Keratinocyte (primary cell): ENCODE data around the gene DOK6. TPM values are rescaled to one million over a fixed set of nuclear protein-coding genes. Genes with fewer than 3 reads are reported as not detected.

Experiments
- DNase-seq: peaks from one replicate; pipeline ENCODE4 v3.0.0-alpha.2; 2011; ENCODE audit warnings: low read depth, missing footprints, low spot score
- FAIRE-seq: peaks from 2 replicates; lab custom pipeline; 2011; peaks lifted over from hg19 to GRCh38; lab: Jason Lieb, UNC
- H2AFZ ChIP-seq: 2 replicates; pipeline ENCODE4 v1.6.0; 2012; ENCODE audit warnings: low read length, control low read depth, inconsistent platforms; ENCODE audit not compliant: control insufficient read depth
- H3K27ac ChIP-seq: 2 replicates; pipeline ENCODE4 v1.5.1; 2011; ENCODE audit warnings: low read length; ENCODE audit not compliant: control insufficient read depth, insufficient read depth
- H3K27me3 ChIP-seq: 3 replicates; pipeline ENCODE4 v1.6.0; 2011; ENCODE audit warnings: low read length; ENCODE audit not compliant: control insufficient read depth, insufficient read depth; ENCODE audit errors: extremely low read depth
- H3K36me3 ChIP-seq, 2 experiments: 2 replicates in 1 of 2; 3 replicates in 1 of 2; pipeline ENCODE4 v1.5.1; 2011; ENCODE audit warnings: low read length in 2 of 2, mild to moderate bottlenecking in 1 of 2; ENCODE audit not compliant: control insufficient read depth in 2 of 2, insufficient read depth in 2 of 2; ENCODE audit errors: extremely low read depth in 1 of 2
- H3K4me1 ChIP-seq: 3 replicates; pipeline ENCODE4 v1.5.1; 2011; ENCODE audit warnings: low read length; ENCODE audit not compliant: control insufficient read depth, insufficient read depth; ENCODE audit errors: extremely low read depth
- H3K4me2 ChIP-seq: 3 replicates; pipeline ENCODE4 v1.6.0; 2011; ENCODE audit warnings: low read depth, low read length; ENCODE audit not compliant: control insufficient read depth, insufficient read depth; ENCODE audit errors: extremely low read depth
- H3K4me3 ChIP-seq, 3 experiments: fragments of 200-600 bp in 1 of 3; sonication (generic) in 1 of 3; 2 replicates in 2 of 3; 3 replicates in 1 of 3; pipeline ENCODE4 v1.5.1; 2011 to 2016; ENCODE audit warnings: low read length in 3 of 3, mild to moderate bottlenecking in 3 of 3, control low read depth in 2 of 3, inconsistent platforms in 1 of 3, low read depth in 1 of 3, mixed read lengths in 1 of 3, mixed run types in 1 of 3, moderate library complexity in 1 of 3; ENCODE audit not compliant: control insufficient read depth in 2 of 3, insufficient read depth in 2 of 3; ENCODE audit errors: extremely low read depth in 1 of 3
- H3K79me2 ChIP-seq: 2 replicates; pipeline ENCODE4 v1.6.0; 2012; ENCODE audit warnings: low read length; ENCODE audit not compliant: control insufficient read depth, insufficient read depth
- H3K9ac ChIP-seq: 3 replicates; pipeline ENCODE4 v1.6.0; 2011; ENCODE audit warnings: low read length; ENCODE audit not compliant: control insufficient read depth, insufficient read depth; ENCODE audit errors: extremely low read depth
- H3K9me1 ChIP-seq: 3 replicates; pipeline ENCODE4 v1.6.0; 2011; ENCODE audit warnings: low read length; ENCODE audit not compliant: control insufficient read depth, insufficient read depth; ENCODE audit errors: extremely low read depth
- H3K9me3 ChIP-seq: 2 replicates; pipeline ENCODE4 v1.5.1; 2012; ENCODE audit warnings: low read depth, low read length; ENCODE audit not compliant: control insufficient read depth
- H4K20me1 ChIP-seq: 3 replicates; pipeline ENCODE4 v1.6.0; 2011; ENCODE audit warnings: low read length; ENCODE audit not compliant: control insufficient read depth, insufficient read depth; ENCODE audit errors: extremely low read depth
- EZH2 ChIP-seq: IDR thresholded peaks from one replicate; pipeline ENCODE4 v1.6.1; 2012; ENCODE audit warnings: inconsistent platforms, mild to moderate bottlenecking, low read length, moderate library complexity
- dilution Hi-C: fragments of 300-500 bp; cut with MboI; formaldehyde crosslinking; loops from one replicate; pipeline ENCODE4 v1.7.0; 2020; ENCODE audit warnings: low sequenced_read_pairs; ENCODE audit not compliant: extremely low pct_ligation_motif_present
- polyA plus RNA-seq, 5 experiments: library from polyadenylated mRNA; depleted of rRNA in 3 of 5; stranded (reverse) in 3 of 5; stranded (forward) in 1 of 5; unstranded in 1 of 5; fragments of >200 nt; gene quantifications; 1 replicate in 1 of 5; 2 replicates in 3 of 5; 3 replicates in 1 of 5; pipeline versions ENCODE4 v1.2.1 to v1.2.3, GENCODE V29; 2011 to 2012; ENCODE audit warnings: missing spikeins in 2 of 5, low read depth in 1 of 5, low replicate concordance in 1 of 5
- TF ChIP-seq, protein P1 (sequence below), 3 experiments: IDR thresholded peaks in 1 of 3; conservative IDR thresholded peaks in 1 of 3; optimal IDR thresholded peaks in 1 of 3; 2 replicates in 2 of 3; 3 replicates in 1 of 3; pipeline versions ENCODE3 to v1.5.1; 2011; ENCODE audit warnings: low read length in 3 of 3, mild to moderate bottlenecking in 3 of 3, moderate library complexity in 2 of 3, control low read depth in 1 of 3, inconsistent platforms in 1 of 3; ENCODE audit not compliant: insufficient read depth in 2 of 3; ENCODE audit errors: extremely low read depth in 1 of 3

DOK6 gene
- polyA plus RNA-seq, 1 donor (not counting 4 experiments of a cell fraction or from before 2014, with no cell fraction given): not detected

DNA sequence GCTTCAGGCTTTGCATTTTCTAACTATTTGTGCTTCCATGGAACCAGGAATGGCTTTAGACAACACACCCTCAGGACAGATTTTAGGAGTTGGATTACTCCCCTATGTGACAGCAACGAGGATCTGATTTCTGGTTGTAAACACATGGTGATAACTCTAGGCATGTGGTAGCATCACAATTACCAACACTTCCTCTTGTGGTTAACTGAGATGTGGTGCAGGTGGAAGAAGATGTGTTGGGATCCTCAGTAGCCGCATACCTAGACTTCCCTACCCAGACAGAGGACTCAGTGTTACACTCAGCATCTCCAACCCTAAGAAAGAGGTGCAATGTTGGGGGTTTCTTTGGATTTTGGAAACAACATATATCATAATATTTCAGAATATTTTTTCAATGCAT is 234.8 kb downstream of the DOK6 start:
- DNase-seq (no peak), FAIRE-seq (no peak)
- Histone ChIP-seq H3K9me1 (no peaks in the 10 kb centered on the region), H3K4me1 (no peaks in the 10 kb centered on the region), H3K4me3 (no peak overlapping the region), H2AFZ (no peak overlapping the region), H3K9ac (no peak overlapping the region), H3K79me2 (no peaks in the 10 kb centered on the region), H3K27ac (no peak overlapping the region), H3K36me3 (no peaks in the 10 kb centered on the region), H3K27me3 (no peaks in the 10 kb centered on the region), H3K9me3 (no peaks in the 10 kb centered on the region), H3K4me2 (no peak overlapping the region), H4K20me1 (no peaks in the 10 kb centered on the region)
- dilution Hi-C loops: no loop called here
- no peak for TF ChIP-seq EZH2
- TF ChIP-seq, protein P1, sequence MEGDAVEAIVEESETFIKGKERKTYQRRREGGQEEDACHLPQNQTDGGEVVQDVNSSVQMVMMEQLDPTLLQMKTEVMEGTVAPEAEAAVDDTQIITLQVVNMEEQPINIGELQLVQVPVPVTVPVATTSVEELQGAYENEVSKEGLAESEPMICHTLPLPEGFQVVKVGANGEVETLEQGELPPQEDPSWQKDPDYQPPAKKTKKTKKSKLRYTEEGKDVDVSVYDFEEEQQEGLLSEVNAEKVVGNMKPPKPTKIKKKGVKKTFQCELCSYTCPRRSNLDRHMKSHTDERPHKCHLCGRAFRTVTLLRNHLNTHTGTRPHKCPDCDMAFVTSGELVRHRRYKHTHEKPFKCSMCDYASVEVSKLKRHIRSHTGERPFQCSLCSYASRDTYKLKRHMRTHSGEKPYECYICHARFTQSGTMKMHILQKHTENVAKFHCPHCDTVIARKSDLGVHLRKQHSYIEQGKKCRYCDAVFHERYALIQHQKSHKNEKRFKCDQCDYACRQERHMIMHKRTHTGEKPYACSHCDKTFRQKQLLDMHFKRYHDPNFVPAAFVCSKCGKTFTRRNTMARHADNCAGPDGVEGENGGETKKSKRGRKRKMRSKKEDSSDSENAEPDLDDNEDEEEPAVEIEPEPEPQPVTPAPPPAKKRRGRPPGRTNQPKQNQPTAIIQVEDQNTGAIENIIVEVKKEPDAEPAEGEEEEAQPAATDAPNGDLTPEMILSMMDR (optimal IDR thresholded peaks at IDR 0.05 in 1 of 3, IDR thresholded peaks at IDR 0.05 in 1 of 3, conservative IDR thresholded peaks at IDR 0.05 in 1 of 3; ENCODE audit: extremely low read depth in 1 of 3, insufficient read depth in 2 of 3, low read length in 3 of 3): no peak

DNA sequence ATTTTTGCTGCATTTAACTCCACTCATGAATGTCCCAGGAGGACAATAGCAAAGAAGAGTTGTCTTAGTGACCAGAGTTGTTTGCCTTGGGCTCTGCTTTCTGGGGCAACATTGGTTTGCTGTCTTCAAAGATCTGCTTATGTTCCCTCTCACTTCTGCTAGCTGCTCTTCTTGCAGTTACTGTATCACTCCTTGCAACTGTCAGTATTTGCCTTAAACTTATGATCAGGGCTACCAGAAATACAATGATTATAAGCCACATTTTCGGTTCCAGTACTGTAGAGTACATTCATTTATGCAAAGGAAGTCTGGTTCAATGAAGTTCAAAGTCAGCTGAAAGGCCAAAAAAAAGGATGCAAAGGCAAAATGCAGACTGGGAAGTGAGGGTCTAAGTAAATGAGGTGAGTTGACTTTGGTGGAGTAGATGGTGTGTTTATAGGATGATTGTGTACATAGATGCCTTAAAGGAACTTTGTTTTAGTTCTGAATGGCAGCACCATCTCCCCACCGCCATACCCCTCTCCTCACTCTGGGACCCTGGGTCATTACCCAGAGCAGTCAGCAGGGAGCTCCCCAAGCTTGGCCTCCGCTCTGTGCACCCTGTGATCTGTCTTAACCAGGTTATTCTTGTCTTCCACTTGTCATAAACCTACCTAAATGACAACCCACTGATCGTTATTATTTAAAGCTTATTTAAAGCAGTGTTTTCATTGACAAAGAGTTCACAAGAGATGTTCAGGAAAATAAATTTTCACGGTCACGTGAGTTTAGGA is 236.0 kb downstream of the DOK6 start:
- Histone ChIP-seq H3K79me2 (no peaks in the 10 kb centered on the region), H3K9ac (no peak overlapping the region), H2AFZ (no peak overlapping the region), H3K4me2 (no peak overlapping the region), H3K36me3 (no peaks in the 10 kb centered on the region), H3K9me3 (no peaks in the 10 kb centered on the region), H4K20me1 (no peaks in the 10 kb centered on the region), H3K4me1 (no peaks in the 10 kb centered on the region), H3K4me3 (no peak overlapping the region), H3K27me3 (no peaks in the 10 kb centered on the region), H3K27ac (no peak overlapping the region), H3K9me1 (no peaks in the 10 kb centered on the region)
- DNase-seq: no peak
- dilution Hi-C loops: no loop called here
- TF ChIP-seq EZH2: no peak
- TF ChIP-seq, protein P1 (optimal IDR thresholded peaks at IDR 0.05 in 1 of 3, IDR thresholded peaks at IDR 0.05 in 1 of 3, conservative IDR thresholded peaks at IDR 0.05 in 1 of 3; ENCODE audit: extremely low read depth in 1 of 3, insufficient read depth in 2 of 3, low read length in 3 of 3): peak in 2 of 3 experiments; percentile 10 to 20
- FAIRE-seq: no peak
